Suprapubic skin (tissue), 4 donors: ENCODE results near the gene CHRNE.

Source experiments
- CTCF ChIP-seq, 2 donors: fragments of 200-600 bp in 1 of 2; fragments of 450-650 bp in 1 of 2; sonication (generic) in 1 of 2; IDR thresholded peaks; one replicate each; pipeline ENCODE4 v1.5.1; 2016 to 2019; ENCODE audit warnings: antibody characterized with exemption in 2 of 2, mild to moderate bottlenecking in 1 of 2, moderate library complexity in 1 of 2
- EP300 ChIP-seq: sonication (generic); formaldehyde crosslinking; IDR thresholded peaks from one replicate; pipeline ENCODE4 v1.6.1; 2017; ENCODE audit warnings: antibody characterized with exemption
- POLR2A ChIP-seq, 2 donors: fragments of 450-650 bp; IDR thresholded peaks; one replicate each; pipeline ENCODE4 v1.6.1; 2017; ENCODE audit warnings: antibody characterized with exemption in 2 of 2, mild to moderate bottlenecking in 2 of 2, moderate library complexity in 2 of 2
- POLR2AphosphoS5 ChIP-seq, 3 donors: sonication (generic); formaldehyde crosslinking; IDR thresholded peaks; one replicate each; pipeline ENCODE4 v1.6.1; 2017; ENCODE audit warnings: antibody characterized with exemption in 3 of 3

GRCh38 chr17:4920351-4921048, 17.6 kb upstream of the CHRNE start:
- no peak for TF ChIP-seq CTCF (IDR thresholded peaks at IDR 0.05)
- no peak for TF ChIP-seq POLR2A (IDR thresholded peaks at IDR 0.05)
- no peak for TF ChIP-seq POLR2AphosphoS5 (IDR thresholded peaks at IDR 0.05)
- TF ChIP-seq EP300 = no peak
